KMS-11 (cell line): ENCODE measurements around the gene ISCA2.

ENCODE experiments used
- H2AFZ ChIP-seq: fragments of 200-600 bp; sonication (generic); 2 replicates; pipeline ENCODE4 v1.6.1; 2016; ENCODE audit warnings: antibody characterized with exemption, mixed run types, low read depth
- H3K27ac ChIP-seq: fragments of 200-600 bp; sonication (generic); 2 replicates; pipeline ENCODE4 v1.6.1; 2016; ENCODE audit warnings: mild to moderate bottlenecking, mixed run types
- H3K27me3 ChIP-seq: fragments of 200-600 bp; sonication (generic); 2 replicates; pipeline ENCODE4 v1.6.1; 2017; ENCODE audit warnings: mild to moderate bottlenecking, low read depth, mixed run types, moderate library complexity; ENCODE audit not compliant: insufficient read depth
- H3K36me3 ChIP-seq: fragments of 200-600 bp; sonication (generic); 2 replicates; pipeline ENCODE4 v1.6.1; 2017; ENCODE audit warnings: mild to moderate bottlenecking, mixed run types; ENCODE audit not compliant: insufficient read depth
- H3K4me1 ChIP-seq: fragments of 200-600 bp; sonication (generic); 2 replicates; pipeline ENCODE4 v1.6.1; 2016; ENCODE audit warnings: mild to moderate bottlenecking, low read depth, mixed run types; ENCODE audit not compliant: poor library complexity, severe bottlenecking
- H3K4me2 ChIP-seq: fragments of 200-600 bp; sonication (generic); 2 replicates; pipeline ENCODE4 v1.7.0; 2016; ENCODE audit warnings: mild to moderate bottlenecking, mixed run types
- H3K4me3 ChIP-seq: fragments of 200-600 bp; sonication (generic); IDR thresholded peaks from 2 replicates; pipeline ENCODE4 v1.6.1; 2017; ENCODE audit warnings: low read depth, low read length, mixed read lengths; ENCODE audit not compliant: insufficient read depth
- H3K79me2 ChIP-seq: fragments of 200-600 bp; sonication (generic); 2 replicates; pipeline ENCODE4 v1.6.1; 2016; ENCODE audit warnings: low read depth, mixed run types; ENCODE audit not compliant: insufficient read depth
- H3K9ac ChIP-seq: fragments of 200-600 bp; sonication (generic); 2 replicates; pipeline ENCODE4 v1.6.1; 2016; ENCODE audit warnings: mild to moderate bottlenecking, mixed run types
- H4K20me1 ChIP-seq: fragments of 200-600 bp; sonication (generic); 2 replicates; pipeline ENCODE4 v1.6.1; 2016; ENCODE audit warnings: mild to moderate bottlenecking, mixed run types; ENCODE audit not compliant: insufficient read depth
- CTCF ChIP-seq: fragments of 200-600 bp; sonication (generic); conservative IDR thresholded peaks from 2 replicates; pipeline ENCODE4 v1.6.1; 2017; ENCODE audit warnings: low read depth, mild to moderate bottlenecking, antibody characterized with exemption, low read length, moderate library complexity, mixed read lengths

Gene ISCA2

DNA sequence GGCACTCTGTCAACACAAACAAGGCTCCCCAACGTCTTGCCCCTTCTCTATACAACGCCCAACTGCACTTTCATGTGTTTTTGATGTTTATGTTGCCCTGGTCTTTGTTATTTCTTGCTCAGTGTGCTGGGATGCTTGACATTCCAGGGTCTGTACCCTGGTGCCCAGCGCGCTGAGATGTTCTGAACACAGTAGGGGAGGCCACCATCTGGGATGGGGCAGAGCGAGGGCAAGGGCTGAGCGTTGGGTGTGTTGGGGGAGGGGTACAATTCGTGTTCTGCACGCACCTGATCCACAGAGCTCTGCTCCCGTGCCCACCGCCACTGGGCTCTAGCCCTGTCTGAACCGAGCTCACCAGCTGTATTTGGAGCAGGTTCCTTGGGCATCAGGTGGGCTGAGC is 52.9 kb downstream of the ISCA2 start:
- H3K4me1 ChIP-seq: no peaks in the 10 kb centered on the region
- no peak overlapping the region for H3K27ac ChIP-seq
- H2AFZ ChIP-seq: no peak overlapping the region
- no peaks in the 10 kb centered on the region for H3K36me3 ChIP-seq
- H3K27me3 ChIP-seq: no peaks in the 10 kb centered on the region
- H3K4me3 ChIP-seq: no peak overlapping the region
- H3K79me2 ChIP-seq: no peaks in the 10 kb centered on the region
- H3K9ac ChIP-seq: no peak overlapping the region
- TF ChIP-seq CTCF: no peak
- no peaks in the 10 kb centered on the region for H4K20me1 ChIP-seq
- no peak overlapping the region for H3K4me2 ChIP-seq
